ENCODE measurements around the gene NCOA7. TPM values are rescaled to one million over a fixed set of nuclear protein-coding genes. Genes with fewer than 3 reads are reported as not detected.
"Not testable (repeated sequence)": the region's sequence is repeated elsewhere in the genome, so short reads cannot be mapped to it uniquely, and the experiment has no call there.

NCOA7 gene
- total RNA-seq, 2 experiments from 2014 or later, result 43.2 to 53.1 TPM

DNA sequence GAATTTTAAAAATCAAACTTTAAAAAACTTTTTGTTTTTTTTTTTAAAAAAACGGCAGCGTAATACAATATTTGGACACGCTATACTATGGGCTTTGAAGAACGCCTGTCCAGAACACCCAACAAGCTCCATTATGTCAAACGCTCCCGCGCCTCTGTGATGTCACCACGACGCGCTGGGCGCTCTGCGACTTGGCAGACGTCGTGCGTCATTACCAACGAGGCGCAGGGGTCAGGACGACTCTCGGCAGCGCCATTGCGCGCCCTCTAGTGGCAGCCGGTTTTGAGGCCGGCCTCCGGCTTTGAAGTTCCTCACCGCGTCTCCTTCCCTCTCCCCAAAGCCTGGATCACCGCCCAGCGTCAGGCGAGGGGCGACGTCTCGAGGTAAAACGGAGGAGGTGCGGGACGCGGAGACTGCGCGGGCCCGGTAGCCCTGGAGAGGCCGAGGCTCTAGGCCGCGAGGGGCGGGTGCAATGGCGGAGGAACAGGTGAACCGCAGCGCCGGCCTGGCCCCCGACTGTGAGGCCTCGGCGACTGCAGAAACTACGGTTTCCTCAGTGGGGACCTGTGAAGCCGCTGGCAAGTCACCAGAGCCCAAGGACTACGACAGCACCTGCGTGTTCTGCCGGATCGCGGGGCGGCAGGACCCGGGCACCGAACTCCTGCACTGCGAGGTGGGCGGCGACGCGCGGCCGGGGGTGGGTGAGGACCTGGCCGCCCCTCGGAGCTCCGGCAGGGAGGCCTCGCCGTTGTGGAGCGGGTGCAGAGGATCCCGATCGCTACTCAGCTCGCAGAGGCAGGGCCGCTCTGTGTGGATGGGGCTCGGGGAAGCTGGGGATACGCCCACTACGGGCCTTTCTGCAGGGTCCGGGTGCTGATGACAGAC is 166.0 kb downstream of the NCOA7 start, which contains the start of gene HINT3:
Gene HINT3, plus strand, starts transcription at position 265 of the 885 bp plus-strand sequence. Its CDS starts 208 bp downstream, at position 473.
- CTCF ChIA-PET, result interaction anchor here (0.6 to 5.5 kb wide), 46 partner anchors 8 to 647 kb away, joined by 3 to 50 read pairs (median 6); partner anchors contain the start of genes NCOA7 and TRMT11
- Mint-ChIP-seq H3K4me3 (no peak within 1 kb of the TSS), H3K4me1 (peaks cover 7% of the 10 kb centered on the region), H3K27me3 (peaks cover 3% of the 10 kb centered on the region), H3K9me3 (no peaks in the 10 kb centered on the region), H3K27ac (no peak within 1 kb of the TSS), H3K36me3 (ENCODE audit: low read depth) (no peaks in the 10 kb centered on the region)
- POLR2A ChIA-PET, result interaction anchor here (0.5 to 1.3 kb wide), 5 partner anchors 25 to 176 kb away, joined by 3 to 7 read pairs (median 3); partner anchors contain the start of gene NCOA7
- peak; percentile 98 for DNase-seq

DNA sequence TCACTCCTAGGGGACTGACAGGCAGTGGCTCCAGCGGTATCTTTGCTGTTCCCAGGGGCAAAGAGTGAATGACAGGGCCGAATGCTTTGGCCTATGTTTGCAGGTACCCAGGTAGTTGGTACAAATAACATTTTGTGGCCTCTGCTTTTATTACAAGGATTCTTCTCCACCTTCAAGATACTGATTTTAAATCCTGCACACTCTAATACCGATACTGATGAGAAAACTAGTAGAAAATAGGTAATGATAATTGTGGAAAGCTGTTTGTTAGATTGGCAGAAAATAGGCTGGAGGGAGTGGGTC is 166.6 kb downstream of the NCOA7 start:
- ChIA-PET CTCF (interaction anchor here (1.1 to 5.5 kb wide), 18 partner anchors 8 to 204 kb away, joined by 3 to 50 read pairs (median 12); partner anchors contain the start of genes NCOA7 and TRMT11), POLR2A (interaction anchor here (1.0 to 1.3 kb wide), 2 partner anchors 167 to 176 kb away, joined by 3 to 6 read pairs; partner anchors contain the start of gene NCOA7)
- H3K9me3 Mint-ChIP-seq, result no peaks in the 10 kb centered on the region
- H3K27ac Mint-ChIP-seq, result no peak overlapping the region
- no peak for DNase-seq
- no peaks in the 10 kb centered on the region for H3K36me3 Mint-ChIP-seq (ENCODE audit: low read depth)
- peaks cover 3% of the 10 kb centered on the region for H3K27me3 Mint-ChIP-seq
- peaks cover 7% of the 10 kb centered on the region for H3K4me1 Mint-ChIP-seq
- H3K4me3 Mint-ChIP-seq, result no peak overlapping the region

DNA sequence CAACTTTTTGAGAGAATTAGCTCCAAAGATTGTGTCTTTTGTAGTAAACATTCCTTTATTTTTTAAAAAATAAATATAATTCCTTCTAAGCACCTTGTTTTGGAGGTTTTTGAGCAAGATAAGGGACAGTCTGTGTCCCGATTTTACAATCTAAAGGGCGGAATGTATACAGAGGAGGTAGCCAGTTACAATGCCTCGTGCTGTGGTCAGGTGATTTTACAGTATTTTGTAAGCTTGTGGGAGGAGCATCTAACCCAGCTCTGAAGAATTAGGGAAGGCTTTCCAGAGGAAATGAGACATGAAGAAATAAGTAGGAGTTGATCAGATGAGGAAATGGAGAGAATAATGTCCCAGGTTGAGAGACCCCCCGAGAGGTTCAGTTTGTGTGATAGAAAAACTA is 167.1 kb downstream of the NCOA7 start:
- POLR2A ChIA-PET, result interaction anchor here (1.3 kb wide), 1 partner anchor 167 kb away, joined by 6 read pairs; the partner anchor contains the start of gene NCOA7
- H3K36me3 Mint-ChIP-seq (ENCODE audit: low read depth), result no peaks in the 10 kb centered on the region

DNA sequence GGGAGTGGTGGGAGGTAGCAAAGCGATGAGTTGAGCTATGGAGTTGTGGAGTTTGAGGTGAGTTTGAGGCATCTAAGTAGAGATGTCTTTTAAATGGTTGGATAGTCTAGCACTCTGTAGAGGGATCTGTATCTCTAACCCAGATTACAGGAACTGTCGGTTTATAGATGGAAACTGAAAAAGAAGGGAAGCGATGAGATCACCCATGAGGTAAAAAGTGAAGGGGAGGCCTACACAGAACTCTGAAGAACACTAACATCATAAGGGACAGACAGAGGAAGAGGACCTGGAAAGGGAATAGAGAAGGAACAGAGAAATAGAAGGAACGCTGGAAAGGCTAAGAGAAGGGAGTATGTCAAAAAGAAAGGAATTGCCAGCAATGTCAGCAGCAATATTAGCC is 168.3 kb downstream of the NCOA7 start:
- Mint-ChIP-seq H3K36me3 (ENCODE audit: low read depth) (no peaks in the 10 kb centered on the region), H3K9me3 (no peaks in the 10 kb centered on the region), H3K4me1 (peaks cover 7% of the 10 kb centered on the region), H3K27me3 (peaks cover 3% of the 10 kb centered on the region), H3K4me3 (no peak overlapping the region), H3K27ac (no peak overlapping the region)
- CTCF ChIA-PET, result interaction anchor here (1.2 to 5.5 kb wide), 2 partner anchors 15 to 168 kb away, joined by 4 to 50 read pairs; partner anchors contain the start of gene NCOA7
- POLR2A ChIA-PET, result no interaction called here
- no peak for DNase-seq

More for the DNA sequence above, 167.1 kb downstream of the NCOA7 start:
- Mint-ChIP-seq H3K27ac (no peak overlapping the region), H3K4me3 (no peak overlapping the region), H3K4me1 (peaks cover 7% of the 10 kb centered on the region), H3K9me3 (no peaks in the 10 kb centered on the region), H3K27me3 (peaks cover 3% of the 10 kb centered on the region)
- no peak for DNase-seq
- CTCF ChIA-PET, result interaction anchor here (0.6 to 5.5 kb wide), 12 partner anchors 10 to 204 kb away, joined by 3 to 50 read pairs (median 8); partner anchors contain the start of gene NCOA7

DNA sequence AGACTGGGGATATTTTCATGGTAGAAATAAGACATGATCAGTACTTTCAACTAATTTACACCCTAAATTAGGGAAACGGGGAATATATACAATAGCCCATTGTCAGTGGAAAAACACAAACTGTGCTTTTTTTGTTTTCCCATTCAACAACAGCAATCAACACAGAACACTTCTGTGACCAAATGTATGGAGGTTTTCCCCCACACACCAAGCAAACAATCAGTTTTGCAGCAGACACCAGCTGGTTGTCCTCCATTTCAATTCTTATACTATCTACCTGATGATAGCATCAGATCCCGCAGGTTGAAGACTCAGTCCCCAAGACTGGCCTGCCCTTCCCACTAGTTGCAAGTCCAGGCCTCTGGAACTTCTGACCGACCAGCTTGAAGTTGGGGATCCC is 170.4 kb downstream of the NCOA7 start:
- H3K27me3 Mint-ChIP-seq, result no peaks in the 10 kb centered on the region
- ChIA-PET POLR2A (interaction anchor here (0.6 kb wide), 1 partner anchor 171 kb away, joined by 5 read pairs; no protein-coding TSS in a partner anchor), CTCF (interaction anchor here (1.5 kb wide), 1 partner anchor 170 kb away, joined by 4 read pairs; the partner anchor contains the start of gene NCOA7)
- peaks cover 1% of the 10 kb centered on the region for H3K4me1 Mint-ChIP-seq
- H3K27ac Mint-ChIP-seq, result no peak overlapping the region
- no peak for DNase-seq
- no peaks in the 10 kb centered on the region for H3K36me3 Mint-ChIP-seq (ENCODE audit: low read depth)
- H3K4me3 Mint-ChIP-seq, result no peak overlapping the region
- H3K9me3 Mint-ChIP-seq, result no peaks in the 10 kb centered on the region

DNA sequence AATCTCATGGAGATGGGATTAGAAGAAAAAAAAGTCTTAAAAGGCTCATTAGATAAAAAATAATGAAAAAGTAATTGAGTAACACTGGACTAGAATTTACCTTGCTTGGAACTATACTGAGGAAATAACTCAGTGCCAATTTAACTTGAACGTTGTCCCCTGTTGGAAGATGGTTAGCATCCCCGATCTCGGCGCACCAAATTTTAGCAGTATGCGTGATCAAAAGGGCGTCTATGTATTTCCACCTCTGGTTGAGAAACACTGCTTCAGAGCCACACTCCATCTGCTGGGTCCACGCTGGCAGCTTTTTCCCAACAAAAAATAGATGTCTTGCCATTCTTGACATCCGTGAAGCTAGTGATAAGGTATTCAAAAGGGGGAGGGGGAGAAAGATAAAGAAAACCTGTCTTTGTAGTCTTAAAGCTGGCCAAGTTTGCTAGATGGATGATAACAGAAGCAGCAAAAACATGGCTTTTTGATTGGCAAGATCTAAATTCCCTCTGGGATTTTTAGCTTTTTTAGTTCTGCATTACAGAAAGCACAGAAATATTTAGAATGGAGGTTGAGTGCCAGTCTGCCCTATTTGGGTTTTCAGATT is 172.2 kb downstream of the NCOA7 start:
- Mint-ChIP-seq H3K4me3 (no peak overlapping the region), H3K27ac (no peak overlapping the region), H3K9me3 (no peaks in the 10 kb centered on the region), H3K27me3 (no peaks in the 10 kb centered on the region), H3K4me1 (no peaks in the 10 kb centered on the region), H3K36me3 (ENCODE audit: low read depth) (peaks cover 9% of the 10 kb centered on the region)
- CTCF ChIA-PET, result interaction anchor here (0.7 to 0.8 kb wide), 2 partner anchors 71 to 145 kb away, joined by 3 read pairs; no protein-coding TSS in a partner anchor
- POLR2A ChIA-PET, result no interaction called here
- DNase-seq, result no peak

DNA sequence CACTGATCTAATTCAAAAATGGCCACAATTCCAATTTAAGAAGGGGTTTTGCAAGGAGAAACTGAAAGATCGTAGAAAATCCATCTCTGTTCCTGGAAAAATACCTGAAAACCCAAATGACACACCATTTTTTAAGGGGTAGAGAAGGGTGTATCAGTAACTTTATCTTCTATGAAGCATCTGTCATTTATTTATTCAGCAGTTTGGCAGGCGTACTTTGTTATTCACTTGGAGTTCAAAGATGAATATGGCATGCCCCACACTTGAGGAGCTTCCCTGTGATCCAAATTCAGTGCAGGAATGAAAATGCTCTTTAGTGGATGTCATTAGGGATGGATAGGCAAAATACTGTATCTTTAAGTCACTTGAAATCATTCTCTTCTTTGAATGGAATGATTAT is 173.1 kb downstream of the NCOA7 start:
- Mint-ChIP-seq H3K36me3 (ENCODE audit: low read depth) (peaks cover 14% of the 10 kb centered on the region), H3K27ac (no peak overlapping the region), H3K9me3 (no peaks in the 10 kb centered on the region), H3K27me3 (no peaks in the 10 kb centered on the region), H3K4me3 (no peak overlapping the region), H3K4me1 (no peaks in the 10 kb centered on the region)
- no peak for DNase-seq
- ChIA-PET POLR2A (no interaction called here), CTCF (interaction anchor here (0.8 to 1.8 kb wide), 3 partner anchors 7 to 146 kb away, joined by 3 to 13 read pairs (median 7); partner anchors contain the start of gene HINT3)

DNA sequence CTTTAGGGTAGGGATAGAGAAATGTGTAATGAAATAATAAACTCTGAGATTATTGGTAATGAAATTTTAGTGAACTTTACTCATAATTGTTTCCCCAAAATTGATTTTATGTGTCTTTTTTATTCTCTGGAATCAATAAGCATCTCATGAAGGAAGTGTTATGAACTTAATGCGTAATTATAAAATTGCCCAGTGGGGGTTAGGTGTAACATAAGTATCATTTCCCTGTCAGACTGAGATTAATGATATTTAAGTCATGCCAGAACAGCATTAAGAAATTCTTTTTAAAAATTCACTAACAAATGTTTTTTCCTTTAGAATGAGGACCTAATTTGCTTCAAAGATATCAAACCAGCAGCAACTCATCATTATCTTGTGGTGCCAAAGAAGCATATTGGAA is 175.8 kb downstream of the NCOA7 start:
- no peak for DNase-seq
- H3K36me3 Mint-ChIP-seq (ENCODE audit: low read depth), result peaks cover 22% of the 10 kb centered on the region
- H3K9me3 Mint-ChIP-seq, result no peaks in the 10 kb centered on the region
- no peaks in the 10 kb centered on the region for H3K4me1 Mint-ChIP-seq
- no peak overlapping the region for H3K4me3 Mint-ChIP-seq
- ChIA-PET POLR2A (no interaction called here), CTCF (interaction anchor here (1.8 kb wide), 1 partner anchor 10 kb away, joined by 7 read pairs; the partner anchor contains the start of gene HINT3)
- no peaks in the 10 kb centered on the region for H3K27me3 Mint-ChIP-seq
- peak overlapping the region; percentile 11 for H3K27ac Mint-ChIP-seq

DNA sequence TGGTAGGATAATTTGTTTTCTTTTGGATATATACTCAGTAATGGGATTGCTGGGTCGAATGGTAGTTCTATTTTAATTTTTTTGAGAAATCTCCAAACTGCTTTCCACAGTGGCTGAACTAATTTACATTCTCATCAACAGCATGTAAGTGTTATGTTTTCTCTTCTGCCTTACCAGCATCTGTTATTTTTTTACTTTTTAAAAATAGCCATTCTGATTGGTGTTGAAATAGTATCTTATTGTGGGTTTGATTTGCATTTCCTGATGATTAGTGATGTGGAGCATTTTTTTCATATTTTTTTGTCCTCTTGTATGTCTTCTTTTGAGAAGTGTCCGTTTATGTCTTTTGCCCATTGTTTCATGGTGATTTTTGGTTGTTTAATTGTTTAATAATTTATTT is 177.7 kb downstream of the NCOA7 start:
- no peak for DNase-seq
- Mint-ChIP-seq H3K27ac (no peak overlapping the region), H3K4me3 (no peak overlapping the region), H3K9me3 (no peaks in the 10 kb centered on the region), H3K27me3 (no peaks in the 10 kb centered on the region), H3K36me3 (ENCODE audit: low read depth) (peaks cover 25% of the 10 kb centered on the region), H3K4me1 (no peaks in the 10 kb centered on the region)
- POLR2A ChIA-PET, result no interaction called here
- CTCF ChIA-PET, result interaction anchor here (1.1 to 1.8 kb wide), 2 partner anchors 11 to 12 kb away, joined by 3 to 7 read pairs; partner anchors contain the start of gene HINT3

DNA sequence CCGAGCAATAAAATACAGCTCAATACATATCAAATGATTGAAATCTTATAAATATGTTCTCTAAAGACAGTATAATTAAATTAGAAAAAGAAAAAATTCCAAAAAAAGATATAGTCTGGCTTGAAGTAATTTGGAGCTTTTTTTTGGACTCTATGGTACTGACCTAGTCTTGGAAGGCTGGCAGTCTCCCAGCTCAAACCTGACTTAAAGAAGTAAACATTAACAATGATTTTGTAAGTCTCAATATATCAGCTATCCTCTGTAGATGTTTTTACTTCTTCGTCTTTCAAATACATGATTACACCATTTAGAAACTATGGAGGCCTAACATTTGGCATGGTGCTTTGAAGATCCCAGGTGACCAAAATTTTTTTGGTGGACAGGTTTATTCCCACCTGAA is 180.0 kb downstream of the NCOA7 start:
- DNase-seq, result no peak
- Mint-ChIP-seq H3K27me3 (no peaks in the 10 kb centered on the region), H3K36me3 (ENCODE audit: low read depth) (peaks cover 29% of the 10 kb centered on the region), H3K9me3 (no peaks in the 10 kb centered on the region), H3K4me3 (no peak overlapping the region), H3K27ac (no peak overlapping the region), H3K4me1 (peaks cover 6% of the 10 kb centered on the region)
- POLR2A ChIA-PET, result no interaction called here
- CTCF ChIA-PET, result interaction anchor here (1.1 to 2.5 kb wide), 3 partner anchors 14 to 18 kb away, joined by 3 to 14 read pairs (median 4); partner anchors contain the start of genes HINT3 and TRMT11

DNA sequence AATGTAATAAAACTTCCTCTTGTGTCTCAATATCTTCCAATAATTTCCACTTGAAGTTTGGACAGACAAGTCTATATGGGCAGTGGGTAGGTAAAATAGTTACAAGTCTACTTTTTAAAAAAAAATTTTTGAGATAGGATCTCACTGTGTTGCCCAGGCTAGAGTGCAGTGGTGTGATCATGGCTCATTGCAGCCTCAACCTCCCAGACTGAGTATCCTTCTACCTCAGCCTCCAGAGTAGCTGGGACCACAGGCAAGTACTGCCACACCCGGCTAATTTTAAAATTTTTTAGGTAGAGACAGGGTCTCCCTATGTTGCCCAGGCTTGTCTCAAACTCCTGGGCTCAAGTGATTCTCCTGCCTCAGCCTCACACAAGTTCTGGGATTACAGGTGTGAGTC is 181.7 kb downstream of the NCOA7 start:
- H3K9me3 Mint-ChIP-seq, H3K4me3 Mint-ChIP-seq, H3K27me3 Mint-ChIP-seq, CTCF ChIA-PET, H3K4me1 Mint-ChIP-seq, POLR2A ChIA-PET, H3K27ac Mint-ChIP-seq, DNase-seq: not testable (repeated sequence)
- peaks cover 27% of the 10 kb centered on the region for H3K36me3 Mint-ChIP-seq (ENCODE audit: low read depth)

DNA sequence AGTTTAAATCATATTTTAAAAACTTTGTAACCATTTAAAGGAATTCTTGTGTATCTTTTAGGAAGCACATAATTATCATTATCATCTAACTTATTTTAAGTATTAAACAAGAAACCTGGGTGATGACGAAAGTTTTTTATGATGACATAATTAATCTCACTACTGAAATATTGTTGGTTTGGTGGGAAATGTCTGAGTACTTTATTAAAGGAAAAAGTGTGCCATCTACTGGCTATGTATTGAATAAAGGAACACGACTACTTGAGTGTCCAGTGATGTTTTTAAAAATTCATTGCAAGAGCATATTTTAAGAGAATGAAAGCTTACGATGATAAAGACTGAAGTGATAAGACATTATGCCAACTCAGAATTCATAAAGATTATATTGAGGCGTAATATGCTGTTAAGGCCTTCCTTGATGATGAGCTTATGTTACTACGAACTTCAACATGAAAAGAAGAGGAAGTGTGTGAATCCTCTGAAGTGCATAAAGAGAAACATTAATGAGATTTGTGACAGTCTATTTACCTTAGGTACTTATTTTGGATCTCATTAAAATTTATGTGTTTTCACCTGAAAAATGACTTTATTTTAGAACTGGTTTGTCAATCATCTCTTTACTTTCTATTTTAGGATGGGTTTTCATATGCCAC is 183.6 kb downstream of the NCOA7 start:
- H3K4me3 Mint-ChIP-seq, result no peak overlapping the region
- H3K27ac Mint-ChIP-seq, result no peak overlapping the region

More for the DNA sequence above, 183.6 kb downstream of the NCOA7 start:
- no peaks in the 10 kb centered on the region for H3K27me3 Mint-ChIP-seq
- DNase-seq, result no peak
- ChIA-PET CTCF (interaction anchor here (0.7 to 2.6 kb wide), 8 partner anchors 10 to 193 kb away, joined by 3 to 18 read pairs (median 6); partner anchors contain the start of genes HINT3, NCOA7 and TRMT11), POLR2A (interaction anchor here (0.8 kb wide), 1 partner anchor 12 kb away, joined by 4 read pairs; the partner anchor contains the start of gene TRMT11)
- H3K9me3 Mint-ChIP-seq, result no peaks in the 10 kb centered on the region
- peaks cover 19% of the 10 kb centered on the region for H3K36me3 Mint-ChIP-seq (ENCODE audit: low read depth)
- peaks cover 6% of the 10 kb centered on the region for H3K4me1 Mint-ChIP-seq
